SK-N-SH treated with all-trans-retinoic acid at 6 μM for 48 hours (cell line): Measurements from ENCODE around the gene PRELID1.

Experiments
- ATAC-seq: fragments of 200-7000 bp; cut with Tn5 transposase; 3 replicates; pipeline ENCODE4 v1.9.1; 2020; ENCODE audit warnings: mild to moderate bottlenecking, moderate library complexity
- ARNTL ChIP-seq: fragments of 450-650 bp; formaldehyde crosslinking; IDR thresholded peaks from 2 replicates; pipeline ENCODE4 v1.5.0; 2020; ENCODE audit warnings: low read depth, mild to moderate bottlenecking, moderate library complexity, borderline replicate concordance
- BACH2 ChIP-seq: fragments of 250-450 bp; sonication (Bioruptor Pico); IDR thresholded peaks from 2 replicates; pipeline ENCODE4 v1.9.0; 2021; ENCODE audit warnings: mild to moderate bottlenecking, borderline replicate concordance
- CSDC2 ChIP-seq: fragments of 250-450 bp; sonication (Bioruptor Pico); IDR thresholded peaks from 2 replicates; pipeline ENCODE4 v1.5.0; 2020; ENCODE audit warnings: mild to moderate bottlenecking, moderate library complexity
- ESRRG ChIP-seq: fragments of 250-450 bp; sonication (Bioruptor Pico); IDR thresholded peaks from 2 replicates; pipeline ENCODE4 v1.6.1; 2021; ENCODE audit warnings: mild to moderate bottlenecking
- ISL1 ChIP-seq: fragments of 250-450 bp; sonication (Bioruptor Pico); IDR thresholded peaks from 2 replicates; pipeline ENCODE4 v2.1.2; 2022; ENCODE audit warnings: mild to moderate bottlenecking, moderate library complexity
- OSR1 ChIP-seq: fragments of 250-450 bp; sonication (Bioruptor Pico); IDR thresholded peaks from 2 replicates; pipeline ENCODE4 v1.8.0; 2022; ENCODE audit warnings: moderate library complexity, mild to moderate bottlenecking, inconsistent platforms
- PPARA ChIP-seq: fragments of 250-450 bp; sonication (Bioruptor Pico); IDR thresholded peaks from 2 replicates; pipeline ENCODE4 v1.5.0; 2020; ENCODE audit warnings: mild to moderate bottlenecking, borderline replicate concordance
- TOX ChIP-seq: fragments of 250-450 bp; sonication (Bioruptor Pico); IDR thresholded peaks from 2 replicates; pipeline ENCODE4 v1.8.0; 2021; ENCODE audit warnings: mild to moderate bottlenecking, moderate library complexity, borderline replicate concordance
- ZC3H10 ChIP-seq: fragments of 250-450 bp; sonication (Bioruptor Pico); IDR thresholded peaks from 2 replicates; pipeline ENCODE4 v1.5.1; 2021; ENCODE audit warnings: mild to moderate bottlenecking, moderate library complexity
- ZFP30 ChIP-seq: fragments of 450-650 bp; formaldehyde crosslinking; IDR thresholded peaks from 2 replicates; pipeline ENCODE4 v1.5.0; 2022; ENCODE audit warnings: mild to moderate bottlenecking, moderate library complexity
- ZNF70 ChIP-seq: fragments of 450-650 bp; formaldehyde crosslinking; IDR thresholded peaks from 2 replicates; pipeline ENCODE4 v1.5.0; 2020; ENCODE audit warnings: mild to moderate bottlenecking, moderate library complexity
- ZNF8 ChIP-seq: fragments of 450-650 bp; formaldehyde crosslinking; IDR thresholded peaks from 2 replicates; pipeline ENCODE4 v1.5.0; 2020; ENCODE audit warnings: mild to moderate bottlenecking, moderate library complexity
- TF ChIP-seq, protein P1 (sequence below): fragments of 250-450 bp; sonication (Bioruptor Pico); IDR thresholded peaks from 2 replicates; pipeline ENCODE4 v1.5.0; 2020; ENCODE audit warnings: mild to moderate bottlenecking, moderate library complexity
- TF ChIP-seq, protein P2 (sequence below): fragments of 250-450 bp; sonication (Bioruptor Pico); IDR thresholded peaks from 2 replicates; pipeline ENCODE4 v1.8.0; 2020; ENCODE audit warnings: mild to moderate bottlenecking, moderate library complexity, borderline replicate concordance
- TF ChIP-seq, protein P3 (sequence below): fragments of 250-450 bp; sonication (Bioruptor Pico); IDR thresholded peaks from 2 replicates; pipeline ENCODE4 v1.8.0; 2021; ENCODE audit warnings: low read depth, mild to moderate bottlenecking, moderate library complexity, borderline replicate concordance
- TF ChIP-seq, protein P4 (sequence below): fragments of 250-450 bp; sonication (Bioruptor Pico); IDR thresholded peaks from 2 replicates; pipeline ENCODE4 v1.5.1; 2020; ENCODE audit warnings: low read depth, mild to moderate bottlenecking, moderate library complexity

The PRELID1 gene

DNA sequence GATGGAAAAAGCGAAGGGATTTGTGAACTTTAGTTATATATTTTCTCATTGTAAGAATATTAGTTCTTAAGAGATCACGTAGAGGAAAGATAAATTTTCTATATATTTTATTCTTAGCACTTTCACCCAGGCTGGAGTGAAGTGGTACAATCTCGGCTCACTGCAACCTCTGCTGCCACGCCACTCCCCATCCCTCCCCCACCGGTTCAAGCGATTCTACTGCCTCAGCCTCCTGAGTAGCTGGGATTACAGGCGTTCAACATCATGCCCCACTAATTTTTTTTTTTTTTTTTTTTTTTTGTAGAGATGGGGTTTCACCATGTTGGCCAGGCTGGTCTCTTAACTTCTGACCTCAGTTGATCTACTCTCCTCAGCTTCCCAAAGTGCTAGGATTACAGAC lies 42.6 kb upstream of the PRELID1 start:
- TF ChIP-seq ZFP30 (CRISPR knock-in tag) (no peak), OSR1 (CRISPR knock-in tag) (no peak), ISL1 (no peak), ZNF70 (CRISPR knock-in tag) (no peak), ESRRG (CRISPR knock-in tag) (no peak), CSDC2 (CRISPR knock-in tag) (no peak)
- TF ChIP-seq, protein P1, sequence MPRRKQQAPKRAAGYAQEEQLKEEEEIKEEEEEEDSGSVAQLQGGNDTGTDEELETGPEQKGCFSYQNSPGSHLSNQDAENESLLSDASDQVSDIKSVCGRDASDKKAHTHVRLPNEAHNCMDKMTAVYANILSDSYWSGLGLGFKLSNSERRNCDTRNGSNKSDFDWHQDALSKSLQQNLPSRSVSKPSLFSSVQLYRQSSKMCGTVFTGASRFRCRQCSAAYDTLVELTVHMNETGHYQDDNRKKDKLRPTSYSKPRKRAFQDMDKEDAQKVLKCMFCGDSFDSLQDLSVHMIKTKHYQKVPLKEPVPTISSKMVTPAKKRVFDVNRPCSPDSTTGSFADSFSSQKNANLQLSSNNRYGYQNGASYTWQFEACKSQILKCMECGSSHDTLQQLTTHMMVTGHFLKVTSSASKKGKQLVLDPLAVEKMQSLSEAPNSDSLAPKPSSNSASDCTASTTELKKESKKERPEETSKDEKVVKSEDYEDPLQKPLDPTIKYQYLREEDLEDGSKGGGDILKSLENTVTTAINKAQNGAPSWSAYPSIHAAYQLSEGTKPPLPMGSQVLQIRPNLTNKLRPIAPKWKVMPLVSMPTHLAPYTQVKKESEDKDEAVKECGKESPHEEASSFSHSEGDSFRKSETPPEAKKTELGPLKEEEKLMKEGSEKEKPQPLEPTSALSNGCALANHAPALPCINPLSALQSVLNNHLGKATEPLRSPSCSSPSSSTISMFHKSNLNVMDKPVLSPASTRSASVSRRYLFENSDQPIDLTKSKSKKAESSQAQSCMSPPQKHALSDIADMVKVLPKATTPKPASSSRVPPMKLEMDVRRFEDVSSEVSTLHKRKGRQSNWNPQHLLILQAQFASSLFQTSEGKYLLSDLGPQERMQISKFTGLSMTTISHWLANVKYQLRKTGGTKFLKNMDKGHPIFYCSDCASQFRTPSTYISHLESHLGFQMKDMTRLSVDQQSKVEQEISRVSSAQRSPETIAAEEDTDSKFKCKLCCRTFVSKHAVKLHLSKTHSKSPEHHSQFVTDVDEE, result no peak
- TF ChIP-seq, protein P2, sequence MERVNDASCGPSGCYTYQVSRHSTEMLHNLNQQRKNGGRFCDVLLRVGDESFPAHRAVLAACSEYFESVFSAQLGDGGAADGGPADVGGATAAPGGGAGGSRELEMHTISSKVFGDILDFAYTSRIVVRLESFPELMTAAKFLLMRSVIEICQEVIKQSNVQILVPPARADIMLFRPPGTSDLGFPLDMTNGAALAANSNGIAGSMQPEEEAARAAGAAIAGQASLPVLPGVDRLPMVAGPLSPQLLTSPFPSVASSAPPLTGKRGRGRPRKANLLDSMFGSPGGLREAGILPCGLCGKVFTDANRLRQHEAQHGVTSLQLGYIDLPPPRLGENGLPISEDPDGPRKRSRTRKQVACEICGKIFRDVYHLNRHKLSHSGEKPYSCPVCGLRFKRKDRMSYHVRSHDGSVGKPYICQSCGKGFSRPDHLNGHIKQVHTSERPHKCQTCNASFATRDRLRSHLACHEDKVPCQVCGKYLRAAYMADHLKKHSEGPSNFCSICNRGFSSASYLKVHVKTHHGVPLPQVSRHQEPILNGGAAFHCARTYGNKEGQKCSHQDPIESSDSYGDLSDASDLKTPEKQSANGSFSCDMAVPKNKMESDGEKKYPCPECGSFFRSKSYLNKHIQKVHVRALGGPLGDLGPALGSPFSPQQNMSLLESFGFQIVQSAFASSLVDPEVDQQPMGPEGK (CRISPR knock-in tag), result no peak
- TF ChIP-seq, protein P3, sequence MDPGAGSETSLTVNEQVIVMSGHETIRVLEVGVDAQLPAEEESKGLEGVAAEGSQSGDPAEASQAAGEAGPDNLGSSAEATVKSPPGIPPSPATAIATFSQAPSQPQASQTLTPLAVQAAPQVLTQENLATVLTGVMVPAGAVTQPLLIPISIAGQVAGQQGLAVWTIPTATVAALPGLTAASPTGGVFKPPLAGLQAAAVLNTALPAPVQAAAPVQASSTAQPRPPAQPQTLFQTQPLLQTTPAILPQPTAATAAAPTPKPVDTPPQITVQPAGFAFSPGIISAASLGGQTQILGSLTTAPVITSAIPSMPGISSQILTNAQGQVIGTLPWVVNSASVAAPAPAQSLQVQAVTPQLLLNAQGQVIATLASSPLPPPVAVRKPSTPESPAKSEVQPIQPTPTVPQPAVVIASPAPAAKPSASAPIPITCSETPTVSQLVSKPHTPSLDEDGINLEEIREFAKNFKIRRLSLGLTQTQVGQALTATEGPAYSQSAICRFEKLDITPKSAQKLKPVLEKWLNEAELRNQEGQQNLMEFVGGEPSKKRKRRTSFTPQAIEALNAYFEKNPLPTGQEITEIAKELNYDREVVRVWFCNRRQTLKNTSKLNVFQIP (CRISPR knock-in tag), result no peak
- no peak for ATAC-seq

DNA sequence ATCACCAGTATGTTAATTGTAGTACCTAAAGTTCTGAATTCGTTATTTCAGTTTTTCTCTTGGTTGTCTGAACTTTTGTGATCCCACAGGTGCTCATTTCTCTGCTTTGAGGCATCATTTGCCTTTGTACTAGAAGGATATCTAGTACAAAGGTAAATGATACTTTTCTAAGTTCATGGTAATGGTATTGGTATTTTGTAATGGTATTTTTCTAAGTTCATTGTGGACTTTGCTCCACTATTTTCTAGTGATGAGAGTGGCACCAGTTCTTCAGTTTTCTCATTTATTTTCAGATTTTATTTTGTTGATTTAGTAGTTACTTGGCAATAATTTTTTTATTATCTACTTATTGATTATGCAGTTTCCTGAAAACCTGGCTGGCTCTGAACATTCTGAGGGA lies 42.1 kb upstream of the PRELID1 start:
- TF ChIP-seq ZC3H10 (CRISPR knock-in tag) (no peak), TOX (CRISPR knock-in tag) (no peak)
- TF ChIP-seq, protein P3 (CRISPR knock-in tag), result no peak
- no peak for ATAC-seq

DNA sequence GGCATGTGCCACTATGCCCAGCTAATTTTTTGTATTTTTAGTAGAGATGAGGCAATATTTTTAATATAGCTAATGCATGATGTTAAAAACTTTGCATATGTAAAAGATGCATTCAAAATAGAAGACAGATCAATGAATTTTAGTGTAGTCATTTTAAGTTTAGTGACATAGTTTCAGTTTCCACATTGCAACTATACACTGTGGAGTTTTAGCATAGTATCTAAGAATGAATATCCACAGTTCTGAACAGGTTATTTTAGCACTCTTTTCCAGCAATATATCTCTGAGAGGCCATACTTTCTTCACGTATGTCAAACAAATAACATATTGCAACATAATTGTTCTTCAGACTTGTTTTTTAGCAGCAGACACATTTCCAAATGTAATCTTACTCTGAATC lies 39.4 kb upstream of the PRELID1 start:
- ATAC-seq, result no peak
- TF ChIP-seq BACH2 (CRISPR knock-in tag) (no peak), ZC3H10 (CRISPR knock-in tag) (no peak), ISL1 (no peak)
- TF ChIP-seq, all 23 proteins: peak for 0

DNA sequence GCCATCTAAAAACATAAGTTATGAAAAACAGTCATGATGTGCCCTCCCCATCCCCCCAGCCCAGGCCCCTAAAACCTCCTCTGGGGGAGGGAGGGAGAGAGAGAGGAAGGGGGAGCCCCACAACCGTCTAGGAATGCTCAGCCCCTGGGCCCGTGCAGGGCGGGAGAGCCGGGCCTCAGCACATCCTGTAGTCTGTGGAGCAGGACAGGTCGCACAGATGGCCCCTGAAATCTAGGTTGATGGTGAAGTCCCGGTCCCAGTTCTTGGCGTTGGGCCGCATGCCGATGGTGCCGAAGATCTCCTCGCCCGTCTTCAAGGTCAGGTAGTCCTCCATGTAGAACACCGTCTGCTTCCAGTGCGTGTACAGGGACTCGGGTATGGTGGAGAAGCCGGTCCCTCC lies 38.2 kb upstream of the PRELID1 start:
- ATAC-seq, result no peak
- no peak for TF ChIP-seq ZNF70 (CRISPR knock-in tag)
- no peak for TF ChIP-seq ZNF8 (CRISPR knock-in tag)
- no peak for TF ChIP-seq TOX (CRISPR knock-in tag)
- TF ChIP-seq, protein P3 (CRISPR knock-in tag), result no peak
- TF ChIP-seq ARNTL (CRISPR knock-in tag), result no peak
- TF ChIP-seq BACH2 (CRISPR knock-in tag), result no peak
- no peak for TF ChIP-seq PPARA
- TF ChIP-seq, protein P4, sequence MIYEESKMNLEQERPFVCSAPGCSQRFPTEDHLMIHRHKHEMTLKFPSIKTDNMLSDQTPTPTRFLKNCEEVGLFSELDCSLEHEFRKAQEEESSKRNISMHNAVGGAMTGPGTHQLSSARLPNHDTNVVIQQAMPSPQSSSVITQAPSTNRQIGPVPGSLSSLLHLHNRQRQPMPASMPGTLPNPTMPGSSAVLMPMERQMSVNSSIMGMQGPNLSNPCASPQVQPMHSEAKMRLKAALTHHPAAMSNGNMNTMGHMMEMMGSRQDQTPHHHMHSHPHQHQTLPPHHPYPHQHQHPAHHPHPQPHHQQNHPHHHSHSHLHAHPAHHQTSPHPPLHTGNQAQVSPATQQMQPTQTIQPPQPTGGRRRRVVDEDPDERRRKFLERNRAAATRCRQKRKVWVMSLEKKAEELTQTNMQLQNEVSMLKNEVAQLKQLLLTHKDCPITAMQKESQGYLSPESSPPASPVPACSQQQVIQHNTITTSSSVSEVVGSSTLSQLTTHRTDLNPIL (CRISPR knock-in tag), result no peak
